BJ (cell line): Measurements from ENCODE around the gene KREMEN2. TPM values are rescaled to one million over a fixed set of nuclear protein-coding genes. Genes with fewer than 3 reads are reported as not detected.
"Not testable (repeated sequence)": the region's sequence is repeated elsewhere in the genome, so short reads cannot be mapped to it uniquely, and the experiment has no call there.

Experiments
- CTCF ChIA-PET: fragments of 350-600 bp; formaldehyde crosslinking; extraction: SDS; loops from one replicate; lab custom pipeline; 2021; ENCODE audit warnings: antibody characterized with exemption, inconsistent platforms; lab: Yijun Ruan, JAX
- POLR2A ChIA-PET: fragments of 300-600 bp; sonication (Branson Sonifier 250); formaldehyde crosslinking; extraction: SDS; loops from one replicate; lab custom pipeline; 2021; ENCODE audit warnings: antibody characterized with exemption; lab: Charles Lee
- DNase-seq: peaks from one replicate; pipeline ENCODE4 v3.0.0-alpha.2; 2011; ENCODE audit warnings: low read depth
- H3K27me3 ChIP-seq: 2 replicates; pipeline ENCODE4 v1.6.0; 2011; ENCODE audit warnings: low read length; ENCODE audit not compliant: control insufficient read depth, insufficient read depth
- H3K36me3 ChIP-seq: 2 replicates; pipeline ENCODE4 v1.5.1; 2011; ENCODE audit warnings: low read length; ENCODE audit not compliant: control insufficient read depth, insufficient read depth
- H3K4me3 ChIP-seq: 2 replicates; pipeline ENCODE4 v1.5.1; 2011; ENCODE audit warnings: low read depth, mild to moderate bottlenecking, control low read depth, low read length
- CTCF ChIP-seq: IDR thresholded peaks from 2 replicates; pipeline ENCODE4 v1.5.1; 2011; ENCODE audit warnings: low read depth, mild to moderate bottlenecking, control low read depth, inconsistent platforms, low read length, moderate library complexity; ENCODE audit not compliant: insufficient read depth
- polyA plus RNA-seq: library from polyadenylated mRNA; depleted of rRNA; stranded (reverse); fragments of >200 nt; gene quantifications from 2 replicates; pipeline ENCODE4 v1.2.3, GENCODE V29; 2011

Gene KREMEN2
- polyA plus RNA-seq, 1 experiment, result not detected

GRCh38 chr16:2942045-2942444, 22.0 kb upstream of the KREMEN2 start:
- Histone ChIP-seq H3K27me3 (no peaks in the 10 kb centered on the region), H3K36me3 (peaks cover 12% of the 10 kb centered on the region), H3K4me3 (no peak overlapping the region)
- ChIA-PET POLR2A (interaction anchor here (0.8 kb wide), 1 partner anchor 15 kb away, joined by 6 read pairs; no protein-coding TSS in a partner anchor), CTCF (interaction anchor here (0.5 to 2.1 kb wide), 3 partner anchors 14 to 62 kb away, joined by 3 to 8 read pairs (median 4); no protein-coding TSS in a partner anchor)
- no peak for DNase-seq
- TF ChIP-seq CTCF, result no peak

DNA sequence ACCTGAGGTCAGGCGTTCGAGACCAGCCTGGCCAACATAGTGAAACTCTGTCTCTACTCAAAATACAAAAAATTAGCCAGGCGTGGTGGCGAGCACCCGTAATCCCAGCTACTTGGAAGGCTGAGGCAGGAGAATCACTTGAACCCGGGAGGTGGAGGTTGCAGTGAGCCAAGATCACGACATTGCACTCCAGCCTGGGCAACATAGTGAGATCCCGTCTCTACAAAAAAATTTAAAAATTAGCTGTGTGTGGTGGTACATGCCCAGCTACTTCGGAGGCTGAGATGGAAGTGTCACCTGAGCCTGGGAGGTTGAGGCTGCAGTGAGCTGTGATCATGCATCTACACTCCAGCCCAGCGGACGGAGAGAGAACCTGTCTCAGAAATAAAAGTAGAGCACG, 20.4 kb upstream of the KREMEN2 start:
- H3K36me3 ChIP-seq, H3K4me3 ChIP-seq, H3K27me3 ChIP-seq, POLR2A ChIA-PET, DNase-seq: not testable (repeated sequence)
- CTCF ChIA-PET, result interaction anchor here (1.3 to 2.1 kb wide), 2 partner anchors 16 to 18 kb away, joined by 3 to 8 read pairs; no protein-coding TSS in a partner anchor

DNA sequence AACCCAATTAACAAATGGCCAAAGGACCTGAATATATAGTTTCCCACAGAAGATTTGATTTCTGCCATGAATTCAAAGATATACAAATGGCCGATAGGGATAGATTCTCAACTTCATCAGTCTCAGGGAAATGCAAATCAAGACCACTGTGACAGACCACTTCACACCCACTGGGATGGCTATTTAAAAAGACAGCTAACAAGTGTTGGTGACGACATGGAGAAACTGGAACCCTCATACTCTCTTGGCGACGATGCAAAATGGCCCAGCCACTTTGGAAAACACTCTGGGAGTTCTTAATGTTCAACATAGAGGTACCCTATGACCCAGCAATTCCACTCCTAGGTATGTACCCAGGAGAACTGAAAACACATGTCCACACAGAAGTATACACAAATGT, 17.4 kb upstream of the KREMEN2 start:
- ChIA-PET POLR2A (no interaction called here), CTCF (interaction anchor here (2.0 to 2.8 kb wide), 2 partner anchors 15 to 19 kb away, joined by 5 to 12 read pairs; no protein-coding TSS in a partner anchor)
- Histone ChIP-seq H3K4me3 (no peak overlapping the region), H3K36me3 (peaks cover 6% of the 10 kb centered on the region; the same call in 1 of the 2 replicates), H3K27me3 (no peaks in the 10 kb centered on the region)
- no peak for DNase-seq
- TF ChIP-seq CTCF, result no peak

DNA sequence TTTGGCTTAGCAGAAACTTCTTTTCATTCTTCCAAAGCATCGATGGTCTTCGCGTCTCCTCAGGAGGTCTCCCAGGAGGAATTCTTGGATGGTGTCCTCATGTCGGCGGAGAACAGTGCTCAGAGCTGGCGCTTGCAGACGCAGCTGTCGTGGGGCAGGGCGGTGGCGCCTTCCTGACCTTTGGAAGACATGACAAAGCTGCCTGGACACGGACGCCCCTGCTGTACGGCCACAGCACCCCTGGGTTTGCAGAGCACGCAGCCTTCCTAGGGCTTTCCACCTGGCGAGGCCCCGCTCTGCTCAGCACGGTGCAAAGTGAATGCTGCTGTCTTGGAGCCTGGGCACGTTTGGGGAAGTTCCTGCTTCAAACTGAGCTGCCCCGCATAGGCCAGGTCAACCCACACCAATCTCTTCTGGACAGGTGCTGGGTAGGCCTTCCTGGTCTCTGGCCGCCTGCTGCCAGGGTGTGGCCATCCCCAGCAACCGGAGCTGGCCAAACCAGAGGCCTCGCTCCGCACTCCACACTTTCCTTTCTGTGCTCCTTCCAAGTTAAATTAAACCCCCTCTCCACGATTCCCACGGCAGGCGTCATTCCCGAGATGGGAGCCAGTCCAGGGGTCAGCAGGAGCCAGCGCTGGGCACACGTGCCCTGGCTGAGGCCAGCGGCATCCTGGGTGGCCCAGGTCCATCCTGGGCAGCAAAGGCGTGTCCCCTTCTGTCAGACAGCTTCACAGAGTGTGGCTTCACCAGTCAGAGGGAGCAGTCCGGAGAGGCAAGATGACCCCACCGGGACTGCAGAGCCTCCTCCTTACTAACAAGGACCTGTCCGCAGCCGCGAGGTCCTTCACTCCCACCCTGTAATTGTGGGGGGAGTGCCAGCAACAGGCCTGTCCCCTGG, 15.0 kb upstream of the KREMEN2 start:
- TF ChIP-seq CTCF, result no peak
- ChIA-PET POLR2A (no interaction called here), CTCF (no interaction called here)
- H3K27me3 ChIP-seq, result 0 out of 2 replicates have a peak, but pooled peaks cover 2% of the 10 kb centered on the region
- no peak overlapping the region for H3K4me3 ChIP-seq
- peaks cover 5% of the 10 kb centered on the region; the same call in 1 of the 2 replicates for H3K36me3 ChIP-seq
- DNase-seq, result no peak

- no peak for DNase-seq
- 0 out of 2 replicates have a peak, but pooled peaks cover 2% of the 10 kb centered on the region for H3K27me3 ChIP-seq
- H3K4me3 ChIP-seq, result no peak overlapping the region
- ChIA-PET POLR2A (no interaction called here), CTCF (no interaction called here)
- H3K36me3 ChIP-seq, result peaks cover 5% of the 10 kb centered on the region; the same call in 1 of the 2 replicates
- TF ChIP-seq CTCF, result no peak
Observed at GRCh38 chr16:2949705-2950352, 14.2 kb upstream of the KREMEN2 start.
